Mesothelial cell of epicardium (in vitro differentiated cells): ENCODE results near the gene FAXC. TPM values are rescaled to one million over a fixed set of nuclear protein-coding genes. Genes with fewer than 3 reads are reported as not detected.
A peak's percentile ranks its signal among the peaks of the same experiment; 100 is the strongest.

ENCODE experiments used
- DNase-seq, 2 experiments: peaks; one replicate each; pipeline ENCODE4 v3.0.0; 2021; ENCODE audit warnings: low spot score in 2 of 2; ENCODE audit not compliant: unreplicated experiment in 2 of 2
- H3K27ac Mint-ChIP-seq: 2 replicates; pipeline ENCODE4 v1.8.0; 2021; ENCODE audit warnings: mixed read lengths
- H3K27me3 Mint-ChIP-seq: 2 replicates; pipeline ENCODE4 v1.8.0; 2021; ENCODE audit warnings: low read depth, mixed read lengths
- H3K36me3 Mint-ChIP-seq: 2 replicates; pipeline ENCODE4 v1.8.0; 2021; ENCODE audit warnings: mixed read lengths
- H3K4me1 Mint-ChIP-seq: 2 replicates; pipeline ENCODE4 v1.8.0; 2021; ENCODE audit warnings: mixed read lengths
- H3K4me3 Mint-ChIP-seq: 2 replicates; pipeline ENCODE4 v1.8.0; 2021; ENCODE audit warnings: mild to moderate bottlenecking, moderate library complexity, mixed read lengths
- H3K9me3 Mint-ChIP-seq: 2 replicates; pipeline ENCODE4 v1.8.0; 2021; ENCODE audit warnings: mixed read lengths
- CTCF ChIP-seq: fragments of 200-600 bp; sonication (generic); IDR thresholded peaks from one replicate; pipeline ENCODE4 v1.5.0; 2021; ENCODE audit warnings: antibody characterized with exemption; ENCODE audit not compliant: unreplicated experiment
- total RNA-seq: library from RNA; stranded (reverse); gene quantifications from 3 replicates; pipeline ENCODE4 v1.2.1, GENCODE V29; 2021

The FAXC gene
- total RNA-seq, result 11.0 to 14.6 TPM (median 13.9 TPM) in 3 replicates

GRCh38 chr6:99349171-99350141, at the start of gene FAXC:
Gene FAXC (minus strand): TSS chr6:99349674. CDS start chr6:99349372, 302 bp downstream.
- Mint-ChIP-seq H3K36me3 (no peaks in the 10 kb centered on the region), H3K27me3 (peaks cover 24% of the 10 kb centered on the region), H3K4me3 (peak within 1 kb of the TSS; percentile 81), H3K9me3 (no peaks in the 10 kb centered on the region), H3K4me1 (peaks cover 17% of the 10 kb centered on the region), H3K27ac (peak within 1 kb of the TSS; percentile 71)
- no peak for TF ChIP-seq CTCF
- peak; percentile 45 to 71 for DNase-seq

GRCh38 chr6:99397287-99397686, 47.8 kb upstream of the FAXC start:
- Mint-ChIP-seq H3K9me3 (no peaks in the 10 kb centered on the region), H3K27me3 (no peaks in the 10 kb centered on the region), H3K4me3 (no peak overlapping the region), H3K27ac (no peak overlapping the region), H3K4me1 (peaks cover 10% of the 10 kb centered on the region), H3K36me3 (peaks cover 13% of the 10 kb centered on the region)
- DNase-seq, result no peak
- TF ChIP-seq CTCF, result no peak

GRCh38 chr6:99393698-99394531, 44.4 kb upstream of the FAXC start, which contains the start of gene COQ3:
Gene COQ3 (minus strand): TSS chr6:99394195. CDS start chr6:99394179, 16 bp downstream.
- Mint-ChIP-seq H3K27ac (peak within 1 kb of the TSS; percentile 97), H3K4me1 (peaks cover 10% of the 10 kb centered on the region), H3K36me3 (peaks cover 3% of the 10 kb centered on the region), H3K9me3 (no peaks in the 10 kb centered on the region), H3K4me3 (peak within 1 kb of the TSS; percentile 96), H3K27me3 (no peaks in the 10 kb centered on the region)
- TF ChIP-seq CTCF, result no peak
- DNase-seq, result peak; percentile 64 to 89

- H3K36me3 Mint-ChIP-seq, result peaks cover 2% of the 10 kb centered on the region
- no peak for DNase-seq
- peak overlapping the region; percentile 97 for H3K27ac Mint-ChIP-seq
- H3K4me3 Mint-ChIP-seq, result peak overlapping the region; percentile 96
- no peak for TF ChIP-seq CTCF
- H3K4me1 Mint-ChIP-seq, result peaks cover 10% of the 10 kb centered on the region
- H3K9me3 Mint-ChIP-seq, result no peaks in the 10 kb centered on the region
- H3K27me3 Mint-ChIP-seq, result no peaks in the 10 kb centered on the region
These were observed 43.9 kb upstream of the FAXC start for GRCh38 chr6:99393366-99393697.

GRCh38 chr6:99390896-99391295, 41.4 kb upstream of the FAXC start:
- no peak for TF ChIP-seq CTCF
- Mint-ChIP-seq H3K27me3 (no peaks in the 10 kb centered on the region), H3K36me3 (no peaks in the 10 kb centered on the region), H3K4me3 (no peak overlapping the region), H3K4me1 (peaks cover 10% of the 10 kb centered on the region), H3K9me3 (no peaks in the 10 kb centered on the region), H3K27ac (no peak overlapping the region)
- no peak for DNase-seq
